Kasumi-1 (cell line): ENCODE data around the gene TUBB8.
"Not testable (repeated sequence)": the region's sequence is repeated elsewhere in the genome, so short reads cannot be mapped to it uniquely, and the experiment has no call there.

ENCODE experiments used
- DNase-seq, 2 experiments: peaks; one replicate each; lab custom pipeline; 2025; lab: John Stamatoyannopoulos, UW

The TUBB8 gene

DNA sequence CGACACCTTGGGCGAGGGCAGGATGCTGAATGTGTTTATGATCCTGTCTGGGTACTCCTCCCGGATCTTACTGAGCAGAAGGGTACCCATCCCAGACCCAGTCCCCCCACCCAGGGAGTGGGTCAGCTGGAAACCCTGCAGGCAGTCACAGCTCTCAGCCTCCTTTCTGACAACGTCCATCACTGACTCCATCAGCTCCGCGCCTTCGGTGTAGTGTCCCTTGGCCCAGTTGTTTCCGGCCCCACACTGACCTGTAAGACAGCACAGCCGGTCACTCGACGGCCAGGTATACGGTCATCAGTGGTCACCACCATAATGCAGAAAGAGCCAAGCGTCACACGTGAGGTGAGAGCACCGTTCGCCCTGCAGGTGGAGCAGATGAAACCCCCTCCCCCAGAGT, 1.2 kb downstream of the TUBB8 start:
- DNase-seq = not testable (repeated sequence)

DNA sequence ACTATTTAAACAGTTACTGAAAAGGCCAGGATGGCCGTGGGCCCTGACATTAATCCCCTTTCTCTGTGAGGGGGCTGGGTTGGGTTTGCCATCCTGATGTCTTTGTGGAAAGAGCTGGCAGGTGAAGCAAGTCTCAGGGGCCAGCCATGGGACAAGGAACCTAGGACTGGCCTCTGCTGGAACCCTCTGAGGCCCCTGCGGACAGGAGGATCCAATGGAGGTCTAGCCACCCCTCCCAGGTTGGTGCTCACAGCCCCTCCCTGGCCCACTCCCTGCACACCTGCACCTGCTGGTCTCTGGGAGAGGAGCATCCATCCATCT, 35.8 kb downstream of the TUBB8 start:
- DNase-seq = not testable (repeated sequence)

DNA sequence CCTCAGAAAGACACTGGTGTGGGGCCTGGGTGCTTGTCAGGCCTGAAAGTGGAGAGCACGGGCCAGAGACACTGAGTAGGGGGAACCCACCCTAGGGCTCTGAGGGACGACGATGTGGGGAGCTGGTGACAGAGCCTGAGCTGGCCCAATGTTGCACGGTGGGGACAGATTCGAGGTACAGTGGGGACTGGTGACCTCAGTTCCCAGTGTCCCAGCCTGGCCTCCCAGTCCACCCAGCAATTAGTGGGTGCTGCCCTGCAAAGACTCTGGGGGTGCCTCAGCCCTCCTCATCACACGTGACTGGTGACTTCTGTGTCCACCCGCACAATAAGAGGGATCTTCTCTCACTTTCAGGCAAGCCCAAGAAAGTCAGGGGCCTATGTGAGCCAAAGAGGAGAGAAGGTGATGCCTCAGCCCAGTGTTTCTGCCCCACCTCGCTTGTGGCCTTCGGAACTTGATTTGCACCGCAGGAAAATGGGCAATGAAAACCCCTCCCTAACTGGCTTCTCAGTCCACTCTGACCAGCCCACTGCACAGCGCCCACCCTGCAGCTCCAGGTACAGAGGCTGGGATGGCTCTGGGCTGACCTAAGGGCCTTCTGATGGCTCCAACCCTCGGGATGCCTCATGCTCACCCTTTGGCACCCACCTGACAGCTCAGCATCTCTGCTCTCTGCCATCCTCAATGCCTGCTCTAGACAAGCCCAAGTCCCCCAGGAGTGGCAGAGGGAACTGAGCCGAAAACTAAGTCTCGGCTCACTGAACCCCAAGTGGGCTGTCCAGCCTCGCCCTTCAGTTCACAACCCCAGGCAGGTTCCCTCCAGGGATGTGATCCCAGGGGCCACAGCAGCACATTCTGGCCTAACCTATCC, 36.4 kb downstream of the TUBB8 start:
- not testable (repeated sequence) for DNase-seq

- DNase-seq = not testable (repeated sequence)
These were observed 37.8 kb downstream of the TUBB8 start for GRCh38 chr10:11260-11659.

GRCh38 chr10:10261-10971, 38.7 kb downstream of the TUBB8 start:
- DNase-seq = not testable (repeated sequence)
